Smooth muscle cell of the pulmonary artery (primary cell): ENCODE measurements around the gene FIGNL1. TPM values are rescaled to one million over a fixed set of nuclear protein-coding genes. Genes with fewer than 3 reads are reported as not detected.

Source experiments
- total RNA-seq: library from RNA; depleted of rRNA; stranded (reverse); fragments of >200 nt; gene quantifications from 2 replicates; pipeline ENCODE4 v1.2.3, GENCODE V29; 2014

The FIGNL1 gene, protein sequence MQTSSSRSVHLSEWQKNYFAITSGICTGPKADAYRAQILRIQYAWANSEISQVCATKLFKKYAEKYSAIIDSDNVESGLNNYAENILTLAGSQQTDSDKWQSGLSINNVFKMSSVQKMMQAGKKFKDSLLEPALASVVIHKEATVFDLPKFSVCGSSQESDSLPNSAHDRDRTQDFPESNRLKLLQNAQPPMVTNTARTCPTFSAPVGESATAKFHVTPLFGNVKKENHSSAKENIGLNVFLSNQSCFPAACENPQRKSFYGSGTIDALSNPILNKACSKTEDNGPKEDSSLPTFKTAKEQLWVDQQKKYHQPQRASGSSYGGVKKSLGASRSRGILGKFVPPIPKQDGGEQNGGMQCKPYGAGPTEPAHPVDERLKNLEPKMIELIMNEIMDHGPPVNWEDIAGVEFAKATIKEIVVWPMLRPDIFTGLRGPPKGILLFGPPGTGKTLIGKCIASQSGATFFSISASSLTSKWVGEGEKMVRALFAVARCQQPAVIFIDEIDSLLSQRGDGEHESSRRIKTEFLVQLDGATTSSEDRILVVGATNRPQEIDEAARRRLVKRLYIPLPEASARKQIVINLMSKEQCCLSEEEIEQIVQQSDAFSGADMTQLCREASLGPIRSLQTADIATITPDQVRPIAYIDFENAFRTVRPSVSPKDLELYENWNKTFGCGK
- total RNA-seq, result 9.6 and 12.1 TPM in 2 replicates

DNA sequence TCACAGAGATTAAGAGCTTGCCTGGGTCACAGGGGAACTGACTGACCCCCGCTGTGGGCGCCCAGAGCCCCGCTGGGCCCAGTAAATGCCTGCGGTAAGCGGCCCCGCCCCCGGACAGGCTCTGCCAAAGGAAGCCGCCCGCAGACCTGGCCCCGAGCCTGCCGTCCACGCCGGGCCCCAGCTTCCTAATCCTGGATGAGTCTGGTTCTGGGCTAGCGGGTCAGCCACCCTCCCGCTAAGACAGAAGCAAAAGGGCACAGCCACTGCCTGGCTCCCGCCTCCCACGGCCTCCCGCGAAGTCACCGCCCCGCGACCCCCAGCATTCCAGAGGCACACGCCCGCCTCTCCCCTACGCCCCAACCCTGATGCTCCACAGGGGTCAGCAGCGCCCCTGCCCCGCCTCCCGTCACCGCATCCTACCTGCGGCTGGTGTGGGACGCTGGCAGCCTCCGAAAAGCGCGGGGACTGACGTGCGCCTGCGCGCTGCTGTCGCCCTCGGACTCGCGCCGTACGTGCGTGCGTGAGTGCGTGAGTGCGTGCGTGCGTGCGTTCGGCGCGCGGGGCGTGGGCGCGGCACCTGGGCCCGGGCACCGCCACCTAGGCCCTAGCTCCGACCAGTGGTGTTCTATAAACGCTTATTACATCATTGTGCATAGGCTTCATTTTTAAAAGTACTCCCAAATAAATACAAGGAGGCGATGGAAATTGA lies at the start of gene FIGNL1:
TSS of gene FIGNL1 (minus strand) at position 470 of the 709 bp plus-strand sequence. CDS start 3,063 bp downstream, outside the sequence.

Other genes starting within 250 kb of the FIGNL1 start
- gene IKZF1, start 145.6 kb downstream of the FIGNL1 start, total RNA-seq, result not detected in 2 replicates
- not detected in 2 replicates for gene DDC, start 115.1 kb upstream of the FIGNL1 start, total RNA-seq